Fibroblast of peridontal ligament (primary cell): ENCODE measurements around the gene ZC3H13.
A peak's percentile ranks its signal among the peaks of the same experiment; 100 is the strongest.

ENCODE experiments used
- DNase-seq: peaks from one replicate; pipeline ENCODE4 v3.0.0-alpha.2; 2010; ENCODE audit errors: extremely low read depth

The ZC3H13 gene

GRCh38 chr13:46052319-46053161 is at the start of gene ZC3H13:
ZC3H13 (minus strand) TSS chr13:46052746; CDS start chr13:46045507, 7,239 bp downstream.
- peak; percentile 94 for DNase-seq

GRCh38 chr13:46102255-46102605 is 49.7 kb upstream of the ZC3H13 start:
- no peak for DNase-seq

GRCh38 chr13:46101484-46102254 is 49.1 kb upstream of the ZC3H13 start:
- no peak for DNase-seq

- DNase-seq = no peak
Observed at GRCh38 chr13:46101002-46101401, 48.5 kb upstream of the ZC3H13 start.

GRCh38 chr13:46100191-46100815 is 47.8 kb upstream of the ZC3H13 start:
- DNase-seq = no peak

GRCh38 chr13:46097663-46098062 is 45.1 kb upstream of the ZC3H13 start:
- DNase-seq = no peak

GRCh38 chr13:46097015-46097414 is 44.5 kb upstream of the ZC3H13 start:
- DNase-seq = no peak

GRCh38 chr13:46094478-46094877 is 41.9 kb upstream of the ZC3H13 start:
- no peak for DNase-seq

- no peak for DNase-seq
Observed at GRCh38 chr13:46088821-46089562, 36.4 kb upstream of the ZC3H13 start.

- no peak for DNase-seq
Observed at GRCh38 chr13:46087481-46087880, 34.9 kb upstream of the ZC3H13 start.

- no peak for DNase-seq
Observed at GRCh38 chr13:46086985-46087384, 34.4 kb upstream of the ZC3H13 start.

GRCh38 chr13:46086421-46086922 is 33.9 kb upstream of the ZC3H13 start:
- DNase-seq = no peak

- DNase-seq = no peak
Observed at GRCh38 chr13:46085737-46086136, 33.2 kb upstream of the ZC3H13 start.

- DNase-seq = no peak
Observed at GRCh38 chr13:46082324-46082723, 29.8 kb upstream of the ZC3H13 start.

- no peak for DNase-seq
Observed at GRCh38 chr13:46079770-46080169, 27.2 kb upstream of the ZC3H13 start.

- DNase-seq = no peak
Observed at GRCh38 chr13:46077265-46077664, 24.7 kb upstream of the ZC3H13 start.

GRCh38 chr13:46076827-46077226 is 24.3 kb upstream of the ZC3H13 start:
- DNase-seq = no peak

GRCh38 chr13:46075811-46076210 is 23.3 kb upstream of the ZC3H13 start:
- no peak for DNase-seq

- DNase-seq = no peak
Observed at GRCh38 chr13:46071590-46072249, 19.2 kb upstream of the ZC3H13 start.

GRCh38 chr13:46063292-46063691 is 10.7 kb upstream of the ZC3H13 start:
- no peak for DNase-seq

- peak; percentile 55 for DNase-seq
Observed at GRCh38 chr13:46062185-46062584, 9.6 kb upstream of the ZC3H13 start.
